ENCODE data around the gene SCP2D1. TPM values are rescaled to one million over a fixed set of nuclear protein-coding genes. Genes with fewer than 3 reads are reported as not detected.

SCP2D1 gene
- polyA plus RNA-seq, 1 of the 3 experiments (the other 2 are of a cell fraction): not detected

DNA sequence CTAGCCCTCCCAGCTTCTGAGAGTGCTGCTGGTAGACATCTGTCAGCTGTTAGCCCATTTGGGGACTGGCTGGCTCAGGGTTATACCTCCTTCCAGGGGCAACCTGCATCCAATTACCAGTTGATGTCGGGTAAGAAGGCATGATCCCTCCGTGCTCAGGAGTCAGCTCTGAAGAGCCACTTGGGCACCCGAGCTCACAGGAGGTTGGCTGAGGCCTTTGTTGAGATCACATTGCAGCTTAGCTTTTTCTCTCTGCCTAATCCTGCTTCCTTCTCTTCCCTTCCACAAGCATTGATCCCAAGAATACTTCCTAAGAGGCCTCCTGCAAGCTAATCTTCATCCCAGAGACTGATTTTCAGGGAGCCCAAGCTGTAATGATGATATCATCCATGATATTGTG lies 35.5 kb downstream of the SCP2D1 start:
- CTCF ChIA-PET: no interaction called here

GRCh38 chr20:18851629-18852028 lies 38.0 kb downstream of the SCP2D1 start:
- no peak for DNase-seq
- Histone ChIP-seq H2AFZ (ENCODE audit: low read depth) (no peak overlapping the region), H3K9ac (no peak overlapping the region), H3F3A (replicated peaks; ENCODE audit: insufficient read depth) (no peaks in the 10 kb centered on the region), H3K79me2 (ENCODE audit: insufficient read depth) (no peaks in the 10 kb centered on the region), H3K9me3 (no peaks in the 10 kb centered on the region), H3K4me1 (ENCODE audit: control insufficient read depth in 1 of 2, insufficient read depth in 2 of 2, low read depth in 1 of 2, low read length in 1 of 2) (no peaks in the 10 kb centered on the region), H4K20me1 (ENCODE audit: insufficient read depth) (no peaks in the 10 kb centered on the region), H3K4me3 (ENCODE audit: low read depth in 2 of 2, low read length in 1 of 2) (no peak overlapping the region), H3K27ac (ENCODE audit: low read depth in 2 of 2, low read length in 1 of 2) (no peak overlapping the region), H3K27me3 (ENCODE audit: insufficient read depth) (no peaks in the 10 kb centered on the region), H3K36me3 (replicated peaks in 1 of 2; ENCODE audit: control insufficient read depth in 1 of 2, insufficient read depth in 2 of 2, low read length in 1 of 2) (no peaks in the 10 kb centered on the region), H3K9me2 (no peaks in the 10 kb centered on the region), H3K4me2 (no peak overlapping the region)
- ChIA-PET POLR2A (no interaction called here), CTCF (no interaction called here)
- TF ChIP-seq GATA2 (CRISPR knock-in tag; IDR thresholded peaks at IDR 0.05) (no peak), YY1 (IDR thresholded peaks at IDR 0.05; ENCODE audit: low read depth) (no peak), GABPA (IDR thresholded peaks at IDR 0.05; ENCODE audit: low read depth) (no peak), RCOR1 (IDR thresholded peaks at IDR 0.05; ENCODE audit: low read length) (no peak), NFIC (IDR thresholded peaks at IDR 0.05; ENCODE audit: borderline replicate concordance) (no peak), ZBTB33 (IDR thresholded peaks at IDR 0.05; ENCODE audit: borderline replicate concordance, low read depth) (no peak), FOSL2 (IDR thresholded peaks at IDR 0.05; ENCODE audit: borderline replicate concordance, low read depth) (no peak), JUND (IDR thresholded peaks at IDR 0.05) (no peak), ELF1 (IDR thresholded peaks at IDR 0.05) (no peak), MXI1 (IDR thresholded peaks at IDR 0.05; ENCODE audit: low read depth, low read length) (no peak), NRF1 (IDR thresholded peaks at IDR 0.05; ENCODE audit: low read depth, low read length) (no peak), FOXJ3 (CRISPR knock-in tag; IDR thresholded peaks at IDR 0.05) (no peak), RAD21 (IDR thresholded peaks at IDR 0.05; ENCODE audit: low read length) (no peak), POLR2AphosphoS5 (IDR thresholded peaks at IDR 0.05; ENCODE audit: low read depth, low read length) (no peak), FOXM1 (IDR thresholded peaks at IDR 0.05; ENCODE audit: low read depth) (no peak)
- TF ChIP-seq, protein P1, sequence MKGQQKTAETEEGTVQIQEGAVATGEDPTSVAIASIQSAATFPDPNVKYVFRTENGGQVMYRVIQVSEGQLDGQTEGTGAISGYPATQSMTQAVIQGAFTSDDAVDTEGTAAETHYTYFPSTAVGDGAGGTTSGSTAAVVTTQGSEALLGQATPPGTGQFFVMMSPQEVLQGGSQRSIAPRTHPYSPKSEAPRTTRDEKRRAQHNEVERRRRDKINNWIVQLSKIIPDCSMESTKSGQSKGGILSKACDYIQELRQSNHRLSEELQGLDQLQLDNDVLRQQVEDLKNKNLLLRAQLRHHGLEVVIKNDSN (IDR thresholded peaks at IDR 0.05; ENCODE audit: borderline replicate concordance, low read depth): no peak

More for the DNA sequence above, 35.5 kb downstream of the SCP2D1 start:
- POLR2A ChIA-PET: no interaction called here
- Histone ChIP-seq H3F3A (replicated peaks; ENCODE audit: insufficient read depth) (no peaks in the 10 kb centered on the region), H3K4me3 (ENCODE audit: low read depth in 2 of 2, low read length in 1 of 2) (no peak overlapping the region), H3K9me3 (no peaks in the 10 kb centered on the region), H3K9ac (no peak overlapping the region), H4K20me1 (ENCODE audit: insufficient read depth) (no peaks in the 10 kb centered on the region), H3K79me2 (ENCODE audit: insufficient read depth) (no peaks in the 10 kb centered on the region), H3K27ac (ENCODE audit: low read depth in 2 of 2, low read length in 1 of 2) (no peak overlapping the region), H3K9me2 (no peaks in the 10 kb centered on the region), H3K36me3 (replicated peaks in 1 of 2; ENCODE audit: control insufficient read depth in 1 of 2, insufficient read depth in 2 of 2, low read length in 1 of 2) (no peaks in the 10 kb centered on the region), H3K27me3 (ENCODE audit: insufficient read depth) (no peaks in the 10 kb centered on the region), H2AFZ (ENCODE audit: low read depth) (no peak overlapping the region), H3K4me1 (ENCODE audit: control insufficient read depth in 1 of 2, insufficient read depth in 2 of 2, low read depth in 1 of 2, low read length in 1 of 2) (no peaks in the 10 kb centered on the region), H3K4me2 (no peak overlapping the region)
- no peak for TF ChIP-seq MEF2A (IDR thresholded peaks at IDR 0.05; ENCODE audit: borderline replicate concordance, low read depth)
- TF ChIP-seq, protein P1 (IDR thresholded peaks at IDR 0.05; ENCODE audit: borderline replicate concordance, low read depth): no peak
- TF ChIP-seq TCF12 (IDR thresholded peaks at IDR 0.05): no peak
- TF ChIP-seq NRF1 (IDR thresholded peaks at IDR 0.05; ENCODE audit: low read depth, low read length): no peak
- TF ChIP-seq TEAD4 (IDR thresholded peaks at IDR 0.05; ENCODE audit: borderline replicate concordance, insufficient read depth): no peak
- TF ChIP-seq YY1 (IDR thresholded peaks at IDR 0.05; ENCODE audit: low read depth): no peak
- TF ChIP-seq SIN3A (IDR thresholded peaks at IDR 0.05; ENCODE audit: borderline replicate concordance, low read depth, low read length): no peak
- no peak for TF ChIP-seq CTCF (IDR thresholded peaks at IDR 0.05)
- TF ChIP-seq SMC3 (IDR thresholded peaks at IDR 0.05; ENCODE audit: low read depth, low read length): no peak
- TF ChIP-seq RCOR1 (IDR thresholded peaks at IDR 0.05; ENCODE audit: low read length): no peak
- TF ChIP-seq GABPA (IDR thresholded peaks at IDR 0.05; ENCODE audit: low read depth): no peak
- TF ChIP-seq, protein P2, sequence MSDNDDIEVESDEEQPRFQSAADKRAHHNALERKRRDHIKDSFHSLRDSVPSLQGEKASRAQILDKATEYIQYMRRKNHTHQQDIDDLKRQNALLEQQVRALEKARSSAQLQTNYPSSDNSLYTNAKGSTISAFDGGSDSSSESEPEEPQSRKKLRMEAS (IDR thresholded peaks at IDR 0.05; ENCODE audit: low read depth): no peak
- TF ChIP-seq FOXJ3 (CRISPR knock-in tag; IDR thresholded peaks at IDR 0.05): no peak
- TF ChIP-seq TAF1 (IDR thresholded peaks at IDR 0.05; ENCODE audit: borderline replicate concordance, low read depth, low read length): no peak
- DNase-seq: no peak
- WGBS (ENCODE audit: low lambda C conversion rate): 20% methylated on average over 1 of the region's 3 CpGs
